Fibroblast of mammary gland (primary cell): ENCODE data around the gene CAPN15.
A peak's percentile ranks its signal among the peaks of the same experiment; 100 is the strongest.

ENCODE experiments used
- DNase-seq: peaks from one replicate; pipeline ENCODE4 v3.0.0-alpha.2; 2010; ENCODE audit warnings: low read depth
- H3K4me3 ChIP-seq: 2 replicates; pipeline ENCODE4 v1.5.1; 2011; ENCODE audit warnings: low read depth, mild to moderate bottlenecking, low read length, moderate library complexity; ENCODE audit not compliant: control insufficient read depth
- TF ChIP-seq, protein P1 (sequence below): conservative IDR thresholded peaks from 2 replicates; pipeline ENCODE4 v1.5.1; 2011; ENCODE audit warnings: low read depth, low read length, inconsistent platforms; ENCODE audit not compliant: control insufficient read depth, insufficient read depth

Gene CAPN15

DNA sequence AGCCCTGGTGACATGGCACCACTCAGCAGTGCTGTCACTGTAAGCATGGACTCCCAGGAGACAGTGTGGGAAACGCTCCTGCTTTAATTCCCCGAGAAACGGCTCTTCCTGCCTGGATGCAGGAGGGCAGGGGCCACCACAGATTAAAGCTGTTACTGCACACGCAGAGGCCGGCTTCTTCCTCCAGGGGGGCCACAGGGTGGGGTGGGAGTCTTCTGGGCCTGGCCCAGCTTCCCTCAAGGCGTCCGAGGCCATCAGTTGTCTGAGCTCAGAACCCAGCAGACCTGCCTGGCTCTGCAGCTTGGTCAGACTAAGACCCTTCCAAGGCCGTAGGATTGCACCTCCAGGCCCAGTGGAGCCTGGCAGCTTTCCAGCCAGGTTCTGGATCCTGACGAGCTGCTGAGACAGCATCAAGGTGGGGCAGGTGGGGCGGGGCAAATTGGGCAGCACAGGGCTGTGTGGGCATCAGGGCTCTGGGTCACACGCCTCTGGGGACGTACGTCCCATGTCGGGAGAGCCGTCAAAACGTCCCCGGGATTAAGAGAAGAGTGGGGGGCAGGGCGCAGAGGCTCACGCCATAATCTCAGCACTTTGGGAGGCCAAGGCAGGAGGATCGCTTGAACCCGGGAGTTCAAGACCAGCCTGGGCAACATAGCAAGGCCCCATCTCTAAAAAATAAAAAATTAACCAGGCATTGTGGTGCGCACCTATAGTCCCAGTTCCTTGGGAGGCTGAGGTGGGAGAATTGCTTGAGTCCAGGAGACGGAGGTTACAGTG is 5.0 kb upstream of the CAPN15 start:
- TF ChIP-seq, protein P1, sequence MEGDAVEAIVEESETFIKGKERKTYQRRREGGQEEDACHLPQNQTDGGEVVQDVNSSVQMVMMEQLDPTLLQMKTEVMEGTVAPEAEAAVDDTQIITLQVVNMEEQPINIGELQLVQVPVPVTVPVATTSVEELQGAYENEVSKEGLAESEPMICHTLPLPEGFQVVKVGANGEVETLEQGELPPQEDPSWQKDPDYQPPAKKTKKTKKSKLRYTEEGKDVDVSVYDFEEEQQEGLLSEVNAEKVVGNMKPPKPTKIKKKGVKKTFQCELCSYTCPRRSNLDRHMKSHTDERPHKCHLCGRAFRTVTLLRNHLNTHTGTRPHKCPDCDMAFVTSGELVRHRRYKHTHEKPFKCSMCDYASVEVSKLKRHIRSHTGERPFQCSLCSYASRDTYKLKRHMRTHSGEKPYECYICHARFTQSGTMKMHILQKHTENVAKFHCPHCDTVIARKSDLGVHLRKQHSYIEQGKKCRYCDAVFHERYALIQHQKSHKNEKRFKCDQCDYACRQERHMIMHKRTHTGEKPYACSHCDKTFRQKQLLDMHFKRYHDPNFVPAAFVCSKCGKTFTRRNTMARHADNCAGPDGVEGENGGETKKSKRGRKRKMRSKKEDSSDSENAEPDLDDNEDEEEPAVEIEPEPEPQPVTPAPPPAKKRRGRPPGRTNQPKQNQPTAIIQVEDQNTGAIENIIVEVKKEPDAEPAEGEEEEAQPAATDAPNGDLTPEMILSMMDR, result no peak
- no peak for DNase-seq
- no peak overlapping the region for H3K4me3 ChIP-seq

DNA sequence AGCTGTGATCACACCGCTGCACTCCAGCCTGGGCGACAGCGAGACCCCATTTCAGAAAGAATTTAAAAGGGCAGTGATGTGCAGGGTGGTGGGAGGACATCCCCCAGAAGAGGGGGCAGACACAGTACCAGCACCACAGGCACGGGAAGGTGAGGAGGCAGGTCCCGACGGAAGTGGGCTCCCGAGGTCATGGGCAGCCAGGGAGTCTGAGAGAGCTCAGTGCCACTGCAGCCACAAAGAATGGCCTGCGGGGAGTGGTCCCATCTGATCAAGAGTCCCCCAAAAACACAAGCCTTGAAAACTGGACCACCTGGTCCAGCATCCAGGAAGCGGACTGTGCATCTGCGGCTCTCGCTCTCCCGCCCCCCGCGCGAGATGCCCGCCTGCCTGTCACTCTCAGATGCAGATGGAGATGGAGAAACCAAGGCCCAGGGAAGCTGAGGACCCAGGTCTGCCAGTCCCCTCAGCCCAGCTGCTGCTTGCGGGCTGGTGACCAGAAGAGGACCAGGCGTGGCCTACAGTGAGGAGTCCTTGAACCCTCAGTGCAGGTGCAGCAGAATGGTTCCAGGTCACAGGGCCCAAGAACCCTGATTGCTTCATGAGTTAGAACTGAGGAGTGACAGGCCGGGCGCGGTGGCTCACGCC is 4.3 kb upstream of the CAPN15 start:
- no peak for DNase-seq
- no peak overlapping the region for H3K4me3 ChIP-seq
- TF ChIP-seq, protein P1, result no peak

DNA sequence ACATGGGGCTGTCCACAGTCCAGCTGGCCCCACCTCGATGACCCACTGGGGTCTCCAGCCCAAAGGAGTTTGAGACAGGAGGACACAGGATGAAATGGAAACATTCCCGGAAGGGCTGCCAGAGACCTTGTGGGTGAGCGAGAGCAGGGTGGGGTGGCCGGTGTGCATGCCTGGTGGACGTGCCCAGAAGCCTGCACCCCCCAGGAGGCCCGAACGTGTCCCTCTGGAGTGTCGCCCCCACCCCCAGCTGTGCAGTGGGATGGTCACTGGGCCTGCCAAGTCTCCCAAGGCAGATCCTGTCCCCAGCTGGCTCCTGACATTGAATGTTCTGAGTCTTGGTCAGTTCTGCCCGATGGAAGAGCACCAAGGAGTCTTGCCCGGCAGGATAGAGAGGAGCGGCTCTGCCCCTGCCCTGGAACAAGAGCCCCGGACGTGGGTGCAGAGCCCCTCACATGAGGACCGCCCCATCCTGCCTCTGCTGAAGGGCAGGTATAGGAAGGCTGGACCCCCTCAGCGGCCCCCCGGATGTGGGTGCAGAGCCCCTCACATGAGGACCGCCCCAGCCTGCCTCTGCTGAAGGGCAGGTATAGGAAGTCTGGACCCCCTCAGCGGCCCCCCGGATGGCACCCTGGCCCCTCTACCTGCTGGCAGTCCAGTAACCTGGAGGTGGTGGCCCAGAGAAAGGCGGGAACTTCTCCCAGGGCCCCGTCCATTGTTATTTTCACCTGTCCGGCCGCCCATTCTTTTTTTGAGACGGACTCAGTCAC is 3.1 kb upstream of the CAPN15 start:
- H3K4me3 ChIP-seq, result no peak overlapping the region
- TF ChIP-seq, protein P1, result no peak
- DNase-seq, result no peak

DNA sequence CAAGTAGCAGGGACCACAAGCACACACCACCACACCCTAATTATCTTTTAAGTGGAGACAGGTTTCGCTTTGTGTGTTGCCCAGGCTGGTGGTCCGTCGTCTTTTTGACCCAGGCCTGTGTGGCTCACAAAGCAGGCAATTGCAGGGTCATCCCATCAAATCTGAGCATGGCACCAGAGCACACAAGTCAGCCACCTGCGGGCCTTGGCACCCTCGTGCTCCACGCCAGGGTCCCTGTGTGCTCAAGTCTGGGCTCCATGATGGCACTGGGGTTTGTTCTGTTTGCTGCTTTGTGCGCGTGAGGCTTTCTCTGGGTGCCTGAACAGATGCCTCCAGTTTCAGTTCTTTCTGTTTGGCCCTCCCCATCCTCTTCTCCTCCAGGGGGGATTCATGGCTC is 2.4 kb upstream of the CAPN15 start:
- TF ChIP-seq, protein P1, result no peak
- no peak overlapping the region for H3K4me3 ChIP-seq
- no peak for DNase-seq

DNA sequence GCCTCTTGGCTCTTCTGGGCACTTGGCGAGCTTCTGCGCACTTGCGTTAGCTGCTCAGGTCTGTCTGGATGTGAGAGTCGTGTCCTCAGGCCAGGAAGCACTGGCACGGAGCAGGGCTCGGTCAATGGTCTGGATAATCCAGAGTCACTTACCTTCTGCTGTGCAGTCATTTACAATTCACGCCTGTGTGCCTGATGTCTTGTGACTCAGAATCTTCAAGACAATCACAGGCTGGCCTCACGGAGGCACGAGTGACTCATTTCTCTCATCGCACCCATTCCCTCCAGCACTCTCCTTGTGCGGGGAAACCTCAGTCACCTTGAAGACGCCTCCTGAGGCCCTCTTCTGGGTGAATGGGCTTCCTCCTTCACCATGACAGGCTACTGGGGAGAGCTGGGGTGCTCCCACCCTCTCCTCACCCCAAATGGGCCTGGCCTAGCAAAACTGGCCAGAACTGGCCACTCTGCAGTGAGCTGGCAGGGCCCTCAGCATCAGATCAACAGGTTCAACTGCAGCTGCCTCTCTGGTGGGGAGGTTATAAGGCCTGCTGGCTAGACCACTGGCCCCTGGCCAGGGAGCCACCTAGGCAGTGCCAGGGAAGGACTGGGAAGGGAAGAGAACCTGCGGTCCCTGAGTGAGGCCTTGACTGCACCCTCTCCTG is 1.9 kb upstream of the CAPN15 start:
- H3K4me3 ChIP-seq, result peak overlapping the region; percentile 70
- TF ChIP-seq, protein P1, result no peak
- DNase-seq, result peak; percentile 91
